NT2/D1 (cell line): Measurements from ENCODE around the gene IQCF2.

Experiments
- SUZ12 ChIP-seq: IDR thresholded peaks from 2 replicates; pipeline ENCODE4 v1.6.1; 2011; ENCODE audit not compliant: insufficient read length, insufficient read depth; ENCODE audit errors: extremely low read depth
- YY1 ChIP-seq: IDR thresholded peaks from 2 replicates; pipeline ENCODE4 v1.6.1; 2011; ENCODE audit not compliant: insufficient read length, insufficient read depth
- ZNF274 ChIP-seq: IDR thresholded peaks from 2 replicates; pipeline ENCODE4 v1.6.1; 2011; ENCODE audit warnings: mild to moderate bottlenecking, low read depth, low read length

- TF ChIP-seq ZNF274: no peak
- no peak for TF ChIP-seq SUZ12
- TF ChIP-seq YY1: no peak
Measured at GRCh38 chr3:51869304-51869703, 7.9 kb downstream of the IQCF2 start.
